ENCODE results near the gene NHP2. TPM values are rescaled to one million over a fixed set of nuclear protein-coding genes. Genes with fewer than 3 reads are reported as not detected.

Gene NHP2
- total and polyA plus RNA-seq, 9 of the 15 experiments (the other 6 are each of a cell fraction or from before 2014, with no cell fraction given), result 52.8 to 622 (median 144) TPM

DNA sequence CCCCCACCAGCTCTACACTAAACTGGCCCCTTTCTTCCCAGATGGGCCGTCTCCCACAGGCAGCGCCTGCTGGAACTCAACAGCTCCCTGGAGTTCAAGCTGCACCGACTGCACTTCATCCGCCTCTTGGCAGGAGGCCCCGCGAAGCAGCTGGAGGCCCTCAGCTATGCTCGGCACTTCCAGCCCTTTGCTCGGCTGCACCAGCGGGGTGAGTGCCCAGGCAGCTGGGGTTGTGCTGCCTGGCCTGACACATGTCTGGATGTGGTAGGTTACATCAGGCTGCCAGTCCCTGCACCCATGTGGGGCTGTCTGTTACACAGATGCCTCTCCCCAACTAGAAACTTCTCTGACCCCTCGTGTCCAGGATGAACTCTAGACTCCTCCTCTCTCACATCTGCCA lies 9.8 kb downstream of the NHP2 start:
- H3K9me3 ChIP-seq (replicated peaks; ENCODE audit: control insufficient read depth, insufficient read depth, low read depth, low read length), result no peaks in the 10 kb centered on the region
- CTCF ChIA-PET (ENCODE audit: low intra/inter-chr PET ratio), result interaction anchor here (0.9 kb wide), 1 partner anchor 68 kb away, joined by 3 read pairs; no protein-coding TSS in a partner anchor
- H3K4me2 ChIP-seq (ENCODE audit: insufficient read depth, low read length), result no peak overlapping the region
- POLR2A ChIA-PET, result interaction anchor here (0.6 to 3.2 kb wide), 9 partner anchors 9 to 62 kb away, joined by 3 to 20 read pairs (median 4); partner anchors contain the start of gene NHP2
- peaks cover 0 to 6% of the 10 kb centered on the region in 2 experiments; a peak in 1 of 5 replicates for H3K4me1 ChIP-seq (replicated peaks in 1 of 2; ENCODE audit: control insufficient read depth in 2 of 2, insufficient read depth in 2 of 2, low read length in 2 of 2)
- 92% methylated on average over 10 of the region's 10 CpGs for WGBS (ENCODE audit: insufficient coverage, low coverage, missing lambda C conversion rate)
- ATAC-seq (no peak), DNase-seq (ENCODE audit: extremely low read depth in 1 of 4, low spot score in 3 of 4) (no peak), FAIRE-seq (no peak)
- TF ChIP-seq MECOM (CRISPR knock-in tag; IDR thresholded peaks at IDR 0.05), result no peak
- TF ChIP-seq POLR2G (IDR thresholded peaks at IDR 0.05; ENCODE audit: low read depth, low read length), result peak; percentile 58; the same call in 1 of the 2 replicates
- H3K27ac ChIP-seq (ENCODE audit: extremely low read depth, low read depth, low read length), result no peak overlapping the region
- 0 out of 4 replicates have a peak overlapping the region, but pooled peaks of 1 of the 2 experiments have one; percentile 28 for H3K9ac ChIP-seq (ENCODE audit: insufficient read depth in 1 of 2, low read depth in 2 of 2, low read length in 2 of 2)
- BruUV-seq (replicated peaks), result no TSS peak
- peaks cover 90% of the 10 kb centered on the region for H3K36me3 ChIP-seq (ENCODE audit: control insufficient read depth, insufficient read depth, low read length)
- intact Hi-C loops (cut with micrococcal nuclease), result no loop called here
- H3K27me3 ChIP-seq (ENCODE audit: control insufficient read depth in 2 of 2, insufficient read depth in 2 of 2, low read length in 2 of 2), result no peaks in the 10 kb centered on the region
- H4K20me1 ChIP-seq (replicated peaks; ENCODE audit: control insufficient read depth, insufficient read depth, low read length), result peaks cover 8% of the 10 kb centered on the region; the same call in 1 of the 2 replicates
- H3K79me2 ChIP-seq (ENCODE audit: control insufficient read depth, insufficient read depth, low read length), result no peaks in the 10 kb centered on the region
- H2AFZ ChIP-seq (ENCODE audit: low read depth, low read length), result no peak overlapping the region
- no peak overlapping the region for H3K4me3 ChIP-seq
- H3K9me1 ChIP-seq (ENCODE audit: control insufficient read depth, insufficient read depth, low read length), result no peaks in the 10 kb centered on the region
- in situ Hi-C loops (cut with MboI), result no loop called here

DNA sequence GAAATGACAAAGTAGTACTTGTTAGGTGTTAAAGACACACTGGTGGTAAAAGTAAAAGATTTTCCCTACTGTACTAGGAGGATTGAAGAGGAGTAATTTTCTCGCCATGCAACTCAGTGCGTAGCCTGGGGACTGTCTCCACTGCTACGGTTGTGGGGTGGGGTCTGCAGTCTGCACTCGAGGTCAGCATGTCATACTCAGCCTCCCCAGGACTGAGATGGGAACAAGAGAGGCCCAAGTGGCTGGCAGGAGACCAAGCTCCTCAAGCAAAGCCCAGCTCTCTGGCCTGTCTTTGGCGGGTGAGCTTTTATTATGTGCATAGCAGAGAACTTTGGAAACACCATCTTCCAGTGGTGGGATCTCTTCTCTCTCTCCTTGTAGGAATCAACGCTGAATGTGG lies 10.4 kb downstream of the NHP2 start:
- Histone ChIP-seq H3K4me3 (no peak overlapping the region), H3K9me3 (replicated peaks; ENCODE audit: control insufficient read depth, insufficient read depth, low read depth, low read length) (no peaks in the 10 kb centered on the region), H3K9ac (ENCODE audit: insufficient read depth in 1 of 2, low read depth in 2 of 2, low read length in 2 of 2) (no peak overlapping the region), H2AFZ (ENCODE audit: low read depth, low read length) (no peak overlapping the region), H3K4me1 (replicated peaks in 1 of 2; ENCODE audit: control insufficient read depth in 2 of 2, insufficient read depth in 2 of 2, low read length in 2 of 2) (peaks cover 0 to 6% of the 10 kb centered on the region in 2 experiments; a peak in 1 of 5 replicates), H3K79me2 (ENCODE audit: control insufficient read depth, insufficient read depth, low read length) (no peaks in the 10 kb centered on the region), H3K27ac (ENCODE audit: extremely low read depth, low read depth, low read length) (no peak overlapping the region), H4K20me1 (replicated peaks; ENCODE audit: control insufficient read depth, insufficient read depth, low read length) (peaks cover 8% of the 10 kb centered on the region; the same call in 1 of the 2 replicates), H3K9me1 (ENCODE audit: control insufficient read depth, insufficient read depth, low read length) (no peaks in the 10 kb centered on the region), H3K27me3 (ENCODE audit: control insufficient read depth in 2 of 2, insufficient read depth in 2 of 2, low read length in 2 of 2) (no peaks in the 10 kb centered on the region), H3K36me3 (ENCODE audit: control insufficient read depth, insufficient read depth, low read length) (peaks cover 90% of the 10 kb centered on the region), H3K4me2 (ENCODE audit: insufficient read depth, low read length) (no peak overlapping the region)
- WGBS (ENCODE audit: insufficient coverage, low coverage, missing lambda C conversion rate), result 90% methylated on average over 6 of the region's 6 CpGs
- POLR2A ChIA-PET, result interaction anchor here (0.6 to 3.2 kb wide), 7 partner anchors 10 to 1645 kb away, joined by 3 to 20 read pairs (median 4); partner anchors contain the start of gene NHP2
- in situ Hi-C loops (cut with MboI), result no loop called here
- DNase-seq (ENCODE audit: extremely low read depth in 1 of 4, low spot score in 3 of 4) (no peak), FAIRE-seq (no peak), ATAC-seq (no peak)
- BruUV-seq (replicated peaks), result no TSS peak
- intact Hi-C loops (cut with micrococcal nuclease), result no loop called here
- CTCF ChIA-PET (ENCODE audit: low intra/inter-chr PET ratio), result interaction anchor here (0.9 kb wide), 1 partner anchor 67 kb away, joined by 3 read pairs; no protein-coding TSS in a partner anchor
- TF ChIP-seq, protein P1, sequence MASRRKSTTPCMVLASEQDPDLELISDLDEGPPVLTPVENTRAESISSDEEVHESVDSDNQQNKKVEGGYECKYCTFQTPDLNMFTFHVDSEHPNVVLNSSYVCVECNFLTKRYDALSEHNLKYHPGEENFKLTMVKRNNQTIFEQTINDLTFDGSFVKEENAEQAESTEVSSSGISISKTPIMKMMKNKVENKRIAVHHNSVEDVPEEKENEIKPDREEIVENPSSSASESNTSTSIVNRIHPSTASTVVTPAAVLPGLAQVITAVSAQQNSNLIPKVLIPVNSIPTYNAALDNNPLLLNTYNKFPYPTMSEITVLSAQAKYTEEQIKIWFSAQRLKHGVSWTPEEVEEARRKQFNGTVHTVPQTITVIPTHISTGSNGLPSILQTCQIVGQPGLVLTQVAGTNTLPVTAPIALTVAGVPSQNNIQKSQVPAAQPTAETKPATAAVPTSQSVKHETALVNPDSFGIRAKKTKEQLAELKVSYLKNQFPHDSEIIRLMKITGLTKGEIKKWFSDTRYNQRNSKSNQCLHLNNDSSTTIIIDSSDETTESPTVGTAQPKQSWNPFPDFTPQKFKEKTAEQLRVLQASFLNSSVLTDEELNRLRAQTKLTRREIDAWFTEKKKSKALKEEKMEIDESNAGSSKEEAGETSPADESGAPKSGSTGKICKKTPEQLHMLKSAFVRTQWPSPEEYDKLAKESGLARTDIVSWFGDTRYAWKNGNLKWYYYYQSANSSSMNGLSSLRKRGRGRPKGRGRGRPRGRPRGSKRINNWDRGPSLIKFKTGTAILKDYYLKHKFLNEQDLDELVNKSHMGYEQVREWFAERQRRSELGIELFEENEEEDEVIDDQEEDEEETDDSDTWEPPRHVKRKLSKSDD (conservative IDR thresholded peaks at IDR 0.05; ENCODE audit: low read length), result no peak
- TF ChIP-seq CREB1 (IDR thresholded peaks at IDR 0.05) (no peak), CREB1 (CRISPR knock-in tag; IDR thresholded peaks at IDR 0.05) (no peak), MED1 (CRISPR knock-in tag; IDR thresholded peaks at IDR 0.05; ENCODE audit: borderline replicate concordance) (no peak), CCNT2 (IDR thresholded peaks at IDR 0.05; ENCODE audit: borderline replicate concordance, extremely low read depth, insufficient read length, low read depth, low read length) (no peak), NONO (IDR thresholded peaks at IDR 0.05; ENCODE audit: low read depth in 2 of 2, low read length in 1 of 2) (no peak), SLC30A9 (CRISPR knock-in tag; IDR thresholded peaks at IDR 0.05) (no peak), ZNF668 (CRISPR knock-in tag; IDR thresholded peaks at IDR 0.05) (no peak), YY1 (IDR thresholded peaks at IDR 0.05; ENCODE audit: borderline replicate concordance in 1 of 3, control insufficient read depth in 1 of 3, extremely low read depth in 1 of 3, insufficient read depth in 3 of 3, insufficient read length in 1 of 3, insufficient replicate concordance in 2 of 3, low read depth in 1 of 3, low read length in 2 of 3) (no peak), ZNF282 (CRISPR knock-in tag; IDR thresholded peaks at IDR 0.05) (no peak)

Measured in K562 (cell line).